Ishikawa (cell line): ENCODE results near the gene TRIM44.

ENCODE experiments used
- EP300 ChIP-seq: IDR thresholded peaks from 2 replicates; pipeline ENCODE4 v1.6.1; 2012; ENCODE audit warnings: borderline replicate concordance
- TF ChIP-seq, protein P1 (sequence below): IDR thresholded peaks from 2 replicates; pipeline ENCODE4 v1.6.1; 2012; ENCODE audit warnings: low read depth, mild to moderate bottlenecking

- no peak for TF ChIP-seq EP300
- TF ChIP-seq, protein P1, sequence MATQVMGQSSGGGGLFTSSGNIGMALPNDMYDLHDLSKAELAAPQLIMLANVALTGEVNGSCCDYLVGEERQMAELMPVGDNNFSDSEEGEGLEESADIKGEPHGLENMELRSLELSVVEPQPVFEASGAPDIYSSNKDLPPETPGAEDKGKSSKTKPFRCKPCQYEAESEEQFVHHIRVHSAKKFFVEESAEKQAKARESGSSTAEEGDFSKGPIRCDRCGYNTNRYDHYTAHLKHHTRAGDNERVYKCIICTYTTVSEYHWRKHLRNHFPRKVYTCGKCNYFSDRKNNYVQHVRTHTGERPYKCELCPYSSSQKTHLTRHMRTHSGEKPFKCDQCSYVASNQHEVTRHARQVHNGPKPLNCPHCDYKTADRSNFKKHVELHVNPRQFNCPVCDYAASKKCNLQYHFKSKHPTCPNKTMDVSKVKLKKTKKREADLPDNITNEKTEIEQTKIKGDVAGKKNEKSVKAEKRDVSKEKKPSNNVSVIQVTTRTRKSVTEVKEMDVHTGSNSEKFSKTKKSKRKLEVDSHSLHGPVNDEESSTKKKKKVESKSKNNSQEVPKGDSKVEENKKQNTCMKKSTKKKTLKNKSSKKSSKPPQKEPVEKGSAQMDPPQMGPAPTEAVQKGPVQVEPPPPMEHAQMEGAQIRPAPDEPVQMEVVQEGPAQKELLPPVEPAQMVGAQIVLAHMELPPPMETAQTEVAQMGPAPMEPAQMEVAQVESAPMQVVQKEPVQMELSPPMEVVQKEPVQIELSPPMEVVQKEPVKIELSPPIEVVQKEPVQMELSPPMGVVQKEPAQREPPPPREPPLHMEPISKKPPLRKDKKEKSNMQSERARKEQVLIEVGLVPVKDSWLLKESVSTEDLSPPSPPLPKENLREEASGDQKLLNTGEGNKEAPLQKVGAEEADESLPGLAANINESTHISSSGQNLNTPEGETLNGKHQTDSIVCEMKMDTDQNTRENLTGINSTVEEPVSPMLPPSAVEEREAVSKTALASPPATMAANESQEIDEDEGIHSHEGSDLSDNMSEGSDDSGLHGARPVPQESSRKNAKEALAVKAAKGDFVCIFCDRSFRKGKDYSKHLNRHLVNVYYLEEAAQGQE: no peak
Measured at GRCh38 chr11:35722641-35723040, 60.1 kb downstream of the TRIM44 start.
